Head of caudate nucleus (tissue), 42 donors: ENCODE measurements around the gene DHRS13.
"Not testable (repeated sequence)": the region's sequence is repeated elsewhere in the genome, so short reads cannot be mapped to it uniquely, and the experiment has no call there.

Source experiments
- DNase-seq, 42 donors: peaks; one replicate each; pipeline versions ENCODE4 v3.0.0 to v3.0.0-alpha.2; 2020 to 2021; ENCODE audit warnings: mixed read lengths in 7 of 42
- intact Hi-C: fragments of 100-400 bp; cut with DNase I; formaldehyde crosslinking; loops from one replicate; pipeline ENCODE4 v1.15.0; 2022

The DHRS13 gene

GRCh38 chr17:28910534-28910933 is 7.7 kb upstream of the DHRS13 start:
- intact Hi-C loops = loop anchor here (10.0 kb wide), 1 partner anchor 146 kb away; no protein-coding TSS in a partner anchor
- no peak for DNase-seq

GRCh38 chr17:28908640-28909167 is 5.8 kb upstream of the DHRS13 start:
- peak in 1 of 42 donors; percentile 29 for DNase-seq
- intact Hi-C loops = loop anchor here (10.0 kb wide), 1 partner anchor 184 kb away; the partner anchor contains the start of genes NEK8 and TLCD1

GRCh38 chr17:28907709-28908475 is 5.0 kb upstream of the DHRS13 start:
- intact Hi-C loops = loop anchor here (10.0 kb wide), 1 partner anchor 183 kb away; the partner anchor contains the start of genes NEK8 and TLCD1
- DNase-seq = peak in 1 of 42 donors; percentile 18

- DNase-seq = peak in 19 of 42 donors; percentile 21 to 72 (median 50)
- intact Hi-C loops = loop anchor here (10.0 kb wide), 1 partner anchor 182 kb away; the partner anchor contains the start of genes NEK8 and TLCD1
Observed at GRCh38 chr17:28906706-28907438, 4.0 kb upstream of the DHRS13 start.

GRCh38 chr17:28906276-28906675 is 3.4 kb upstream of the DHRS13 start:
- DNase-seq = peak in 16 of 42 donors; percentile 17 to 73 (median 36)
- intact Hi-C loops = loop anchor here (10.0 kb wide), 1 partner anchor 181 kb away; the partner anchor contains the start of genes NEK8 and TLCD1

- intact Hi-C loops = loop anchor here (5.0 to 10.0 kb wide), 2 partner anchors 43 to 180 kb away; partner anchors contain the start of genes NEK8 and TLCD1
- DNase-seq = no peak
Observed at GRCh38 chr17:28904800-28905199, 1.9 kb upstream of the DHRS13 start.

- intact Hi-C loops = loop anchor here (5.0 to 10.0 kb wide), 2 partner anchors 44 to 179 kb away; partner anchors contain the start of genes NEK8 and TLCD1
- DNase-seq = not testable (repeated sequence)
Observed at GRCh38 chr17:28903546-28903841, 615 bp upstream of the DHRS13 start.

GRCh38 chr17:28901866-28902818 is 737 bp downstream of the DHRS13 start:
- intact Hi-C loops = loop anchor here (5.0 to 10.0 kb wide), 2 partner anchors 45 to 177 kb away; partner anchors contain the start of genes NEK8 and TLCD1
- peak in 26 of 42 donors; percentile 21 to 66 (median 42) for DNase-seq

- intact Hi-C loops = loop anchor here (5.0 to 10.0 kb wide), 2 partner anchors 46 to 176 kb away; partner anchors contain the start of genes NEK8 and TLCD1
- no peak for DNase-seq
Observed at GRCh38 chr17:28900986-28901726, 1.7 kb downstream of the DHRS13 start.

GRCh38 chr17:28899212-28899815 is 3.6 kb downstream of the DHRS13 start:
- no peak for DNase-seq
- intact Hi-C loops = no loop called here

GRCh38 chr17:28898527-28898955 is 4.3 kb downstream of the DHRS13 start:
- intact Hi-C loops = no loop called here
- no peak for DNase-seq

- DNase-seq = peak in 3 of 42 donors; percentile 20 to 73 (median 43)
- intact Hi-C loops = no loop called here
Observed at GRCh38 chr17:28897769-28898526, 4.9 kb downstream of the DHRS13 start.

GRCh38 chr17:28896884-28897768 is 5.8 kb downstream of the DHRS13 start, which contains the start of gene FLOT2:
FLOT2 (minus strand) TSS chr17:28897733; CDS start chr17:28897574, 159 bp downstream.
- peak; percentile 17 to 85 (median 62) for DNase-seq
- intact Hi-C loops = no loop called here

- DNase-seq = no peak
- intact Hi-C loops = no loop called here
Observed at GRCh38 chr17:28896491-28896883, 6.4 kb downstream of the DHRS13 start.

- no peak for DNase-seq
- intact Hi-C loops = no loop called here
Observed at GRCh38 chr17:28895794-28896447, 7.0 kb downstream of the DHRS13 start.
